ENCODE results near the gene SMARCD3.

SMARCD3 gene

DNA sequence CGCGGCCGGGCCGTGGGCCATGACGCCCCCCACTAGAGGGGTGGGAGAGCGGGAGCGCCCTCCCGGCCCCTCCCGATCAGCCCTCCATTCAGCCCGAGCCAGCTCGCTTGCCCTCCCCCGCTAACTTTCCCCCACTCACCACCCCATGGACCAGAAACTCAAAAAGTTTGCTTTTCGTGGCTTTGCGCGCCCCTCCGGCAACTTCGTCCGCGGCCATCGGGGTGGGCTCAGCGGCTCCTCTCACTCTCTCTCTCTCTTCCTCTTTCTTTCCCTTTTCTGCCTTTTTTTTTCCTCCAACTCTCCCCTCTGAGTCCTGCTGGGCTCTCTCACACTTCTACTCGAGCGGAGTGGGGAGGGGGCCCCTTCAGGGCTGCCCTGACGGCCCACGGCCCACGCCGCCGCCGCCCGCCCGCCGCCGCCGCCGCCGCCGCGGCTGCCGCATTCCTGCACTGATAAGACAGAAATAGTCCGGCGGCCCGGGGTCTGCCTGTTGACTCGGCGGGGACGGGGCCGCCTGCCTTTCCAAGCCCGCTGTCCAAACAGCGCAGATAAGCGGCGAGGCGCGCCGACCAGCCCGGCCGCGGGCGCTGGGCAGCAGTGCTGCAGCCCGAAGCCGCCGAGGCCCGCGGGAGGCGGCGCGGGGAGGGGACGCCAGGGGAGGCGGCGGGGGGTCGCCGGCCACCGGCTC lies at the start of gene SMARCD3:
TSS of gene SMARCD3 (minus strand) at position 349 of the 688 bp plus-strand sequence. CDS start at position 217, 132 bp downstream.
- Histone ChIP-seq H3K9ac (ENCODE audit: low read length in 5 of 5) (peak within 1 kb of the TSS; percentile 10 to 76 (median 59)), H3K9me3 (ENCODE audit: control insufficient read depth in 5 of 5, low read length in 5 of 5) (no peaks in the 10 kb centered on the region), H3K27me3 (ENCODE audit: control insufficient read depth in 5 of 5, insufficient read depth in 4 of 5, low read length in 5 of 5) (peaks cover 0 to 20% (median 11%) of the 10 kb centered on the region in 5 donors), H3K4me3 (ENCODE audit: low read depth in 1 of 5, low read length in 5 of 5) (peak within 1 kb of the TSS; percentile 59 to 68 (median 65)), H3K36me3 (ENCODE audit: control insufficient read depth in 5 of 5, insufficient read depth in 5 of 5, low read length in 5 of 5) (no peaks in the 10 kb centered on the region), H3K4me1 (ENCODE audit: control insufficient read depth in 5 of 5, insufficient read depth in 5 of 5, low read length in 5 of 5) (peaks cover 6 to 91% (median 78%) of the 10 kb centered on the region in 5 donors), H3K27ac (ENCODE audit: low read depth, low read length) (peak within 1 kb of the TSS; percentile 72)

GRCh38 chr7:151296202-151296992 lies 47.9 kb upstream of the SMARCD3 start:
- Histone ChIP-seq H3K27me3 (ENCODE audit: control insufficient read depth in 5 of 5, insufficient read depth in 4 of 5, low read length in 5 of 5) (peaks cover 0 to 8% (median 3%) of the 10 kb centered on the region in 5 donors), H3K4me3 (ENCODE audit: low read depth in 1 of 5, low read length in 5 of 5) (no peak overlapping the region), H3K4me1 (ENCODE audit: control insufficient read depth in 5 of 5, insufficient read depth in 5 of 5, low read length in 5 of 5) (no peaks in the 10 kb centered on the region), H3K9ac (ENCODE audit: low read length in 5 of 5) (no peak overlapping the region), H3K9me3 (ENCODE audit: control insufficient read depth in 5 of 5, low read length in 5 of 5) (no peaks in the 10 kb centered on the region), H3K27ac (ENCODE audit: low read depth, low read length) (no peak overlapping the region), H3K36me3 (ENCODE audit: control insufficient read depth in 5 of 5, insufficient read depth in 5 of 5, low read length in 5 of 5) (no peaks in the 10 kb centered on the region)

DNA sequence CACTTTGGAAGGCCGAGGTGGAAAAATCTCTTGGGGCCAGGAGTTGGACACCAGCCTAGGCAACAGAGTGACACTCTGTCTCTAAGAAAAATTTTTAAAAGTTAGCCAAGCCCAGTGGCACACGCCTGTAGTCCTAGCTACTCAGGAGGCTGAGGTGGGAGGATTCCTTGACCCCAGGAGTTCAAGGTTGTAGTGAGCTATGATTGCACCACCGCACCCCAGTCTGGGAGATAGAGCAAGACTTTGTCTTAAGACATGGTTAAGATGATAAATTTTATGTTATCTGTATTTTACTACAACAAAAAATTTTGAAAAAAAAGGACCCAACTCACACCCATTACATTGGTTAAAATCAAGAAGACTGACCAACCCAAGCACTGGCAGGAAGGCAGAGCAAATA lies 44.4 kb upstream of the SMARCD3 start:
- H3K4me1 ChIP-seq (ENCODE audit: control insufficient read depth in 5 of 5, insufficient read depth in 5 of 5, low read length in 5 of 5), result no peaks in the 10 kb centered on the region
- peaks cover 0 to 2% (median 0%) of the 10 kb centered on the region in 5 donors for H3K27me3 ChIP-seq (ENCODE audit: control insufficient read depth in 5 of 5, insufficient read depth in 4 of 5, low read length in 5 of 5)
- no peak overlapping the region for H3K27ac ChIP-seq (ENCODE audit: low read depth, low read length)
- H3K9ac ChIP-seq (ENCODE audit: low read length in 5 of 5), result no peak overlapping the region
- H3K4me3 ChIP-seq (ENCODE audit: low read depth in 1 of 5, low read length in 5 of 5), result no peak overlapping the region
- H3K36me3 ChIP-seq (ENCODE audit: control insufficient read depth in 5 of 5, insufficient read depth in 5 of 5, low read length in 5 of 5), result no peaks in the 10 kb centered on the region
- H3K9me3 ChIP-seq (ENCODE audit: control insufficient read depth in 5 of 5, low read length in 5 of 5), result no peaks in the 10 kb centered on the region

GRCh38 chr7:151291206-151291605 lies 42.7 kb upstream of the SMARCD3 start:
- Histone ChIP-seq H3K9ac (ENCODE audit: low read length in 5 of 5) (no peak overlapping the region), H3K4me1 (ENCODE audit: control insufficient read depth in 5 of 5, insufficient read depth in 5 of 5, low read length in 5 of 5) (no peaks in the 10 kb centered on the region), H3K27me3 (ENCODE audit: control insufficient read depth in 5 of 5, insufficient read depth in 4 of 5, low read length in 5 of 5) (peaks cover 0 to 2% (median 0%) of the 10 kb centered on the region in 5 donors), H3K27ac (ENCODE audit: low read depth, low read length) (no peak overlapping the region), H3K36me3 (ENCODE audit: control insufficient read depth in 5 of 5, insufficient read depth in 5 of 5, low read length in 5 of 5) (no peaks in the 10 kb centered on the region), H3K9me3 (ENCODE audit: control insufficient read depth in 5 of 5, low read length in 5 of 5) (no peaks in the 10 kb centered on the region), H3K4me3 (ENCODE audit: low read depth in 1 of 5, low read length in 5 of 5) (no peak overlapping the region)

- no peak overlapping the region for H3K4me3 ChIP-seq (ENCODE audit: low read depth in 1 of 5, low read length in 5 of 5)
- H3K9me3 ChIP-seq (ENCODE audit: control insufficient read depth in 5 of 5, low read length in 5 of 5), result no peaks in the 10 kb centered on the region
- no peak overlapping the region for H3K27ac ChIP-seq (ENCODE audit: low read depth, low read length)
- H3K9ac ChIP-seq (ENCODE audit: low read length in 5 of 5), result no peak overlapping the region
- H3K4me1 ChIP-seq (ENCODE audit: control insufficient read depth in 5 of 5, insufficient read depth in 5 of 5, low read length in 5 of 5), result no peaks in the 10 kb centered on the region
- H3K36me3 ChIP-seq (ENCODE audit: control insufficient read depth in 5 of 5, insufficient read depth in 5 of 5, low read length in 5 of 5), result no peaks in the 10 kb centered on the region
- H3K27me3 ChIP-seq (ENCODE audit: control insufficient read depth in 5 of 5, insufficient read depth in 4 of 5, low read length in 5 of 5), result peaks cover 0 to 2% (median 0%) of the 10 kb centered on the region in 5 donors
These were observed 41.9 kb upstream of the SMARCD3 start for GRCh38 chr7:151290355-151290760.

- no peak overlapping the region for H3K4me3 ChIP-seq (ENCODE audit: low read depth in 1 of 5, low read length in 5 of 5)
These were observed 41.4 kb upstream of the SMARCD3 start for GRCh38 chr7:151289891-151290290.

GRCh38 chr7:151286148-151286547 lies 37.7 kb upstream of the SMARCD3 start:
- H3K9ac ChIP-seq (ENCODE audit: low read length in 5 of 5), result no peak overlapping the region
- no peak overlapping the region for H3K27ac ChIP-seq (ENCODE audit: low read depth, low read length)
- H3K36me3 ChIP-seq (ENCODE audit: control insufficient read depth in 5 of 5, insufficient read depth in 5 of 5, low read length in 5 of 5), result no peaks in the 10 kb centered on the region
- H3K4me3 ChIP-seq (ENCODE audit: low read depth in 1 of 5, low read length in 5 of 5), result no peak overlapping the region
- H3K9me3 ChIP-seq (ENCODE audit: control insufficient read depth in 5 of 5, low read length in 5 of 5), result no peaks in the 10 kb centered on the region
- H3K4me1 ChIP-seq (ENCODE audit: control insufficient read depth in 5 of 5, insufficient read depth in 5 of 5, low read length in 5 of 5), result no peaks in the 10 kb centered on the region
- H3K27me3 ChIP-seq (ENCODE audit: control insufficient read depth in 5 of 5, insufficient read depth in 4 of 5, low read length in 5 of 5), result peaks cover 0 to 10% (median 5%) of the 10 kb centered on the region in 5 donors

More at GRCh38 chr7:151289891-151290290, 41.4 kb upstream of the SMARCD3 start:
- Histone ChIP-seq H3K36me3 (ENCODE audit: control insufficient read depth in 5 of 5, insufficient read depth in 5 of 5, low read length in 5 of 5) (no peaks in the 10 kb centered on the region), H3K27ac (ENCODE audit: low read depth, low read length) (no peak overlapping the region), H3K9ac (ENCODE audit: low read length in 5 of 5) (no peak overlapping the region), H3K9me3 (ENCODE audit: control insufficient read depth in 5 of 5, low read length in 5 of 5) (no peaks in the 10 kb centered on the region), H3K27me3 (ENCODE audit: control insufficient read depth in 5 of 5, insufficient read depth in 4 of 5, low read length in 5 of 5) (peaks cover 0 to 2% (median 0%) of the 10 kb centered on the region in 5 donors), H3K4me1 (ENCODE audit: control insufficient read depth in 5 of 5, insufficient read depth in 5 of 5, low read length in 5 of 5) (no peaks in the 10 kb centered on the region)

GRCh38 chr7:151283302-151283701 lies 34.8 kb upstream of the SMARCD3 start:
- Histone ChIP-seq H3K4me3 (ENCODE audit: low read depth in 1 of 5, low read length in 5 of 5) (no peak overlapping the region), H3K36me3 (ENCODE audit: control insufficient read depth in 5 of 5, insufficient read depth in 5 of 5, low read length in 5 of 5) (no peaks in the 10 kb centered on the region), H3K4me1 (ENCODE audit: control insufficient read depth in 5 of 5, insufficient read depth in 5 of 5, low read length in 5 of 5) (no peaks in the 10 kb centered on the region), H3K27me3 (ENCODE audit: control insufficient read depth in 5 of 5, insufficient read depth in 4 of 5, low read length in 5 of 5) (peaks cover 0 to 30% (median 16%) of the 10 kb centered on the region in 5 donors), H3K9ac (ENCODE audit: low read length in 5 of 5) (no peak overlapping the region), H3K9me3 (ENCODE audit: control insufficient read depth in 5 of 5, low read length in 5 of 5) (no peaks in the 10 kb centered on the region), H3K27ac (ENCODE audit: low read depth, low read length) (no peak overlapping the region)

DNA sequence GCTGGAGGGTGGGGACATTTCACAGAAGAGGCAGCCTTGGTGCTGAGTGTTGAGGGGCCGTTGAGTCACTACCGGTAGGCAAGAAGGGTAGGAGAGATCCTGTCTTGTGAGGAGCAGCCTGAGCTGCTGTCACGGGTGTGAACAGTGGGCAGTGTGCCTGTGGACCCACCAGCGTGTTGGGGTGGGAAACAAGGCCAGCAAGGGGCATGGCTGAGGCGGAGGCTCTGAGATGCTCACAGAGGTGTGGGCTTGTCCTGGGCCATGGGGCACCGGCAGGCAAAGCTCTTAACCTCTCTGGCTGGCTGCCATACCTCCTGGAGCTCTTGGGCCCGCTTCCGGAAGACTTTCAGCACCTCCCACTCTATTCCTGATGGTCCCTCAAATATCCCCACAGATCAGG lies 33.6 kb upstream of the SMARCD3 start:
- no peak overlapping the region for H3K4me3 ChIP-seq (ENCODE audit: low read depth in 1 of 5, low read length in 5 of 5)
- H3K27ac ChIP-seq (ENCODE audit: low read depth, low read length), result no peak overlapping the region
- peaks cover 4 to 35% (median 18%) of the 10 kb centered on the region in 5 donors for H3K27me3 ChIP-seq (ENCODE audit: control insufficient read depth in 5 of 5, insufficient read depth in 4 of 5, low read length in 5 of 5)
- H3K9ac ChIP-seq (ENCODE audit: low read length in 5 of 5), result no peak overlapping the region
- H3K9me3 ChIP-seq (ENCODE audit: control insufficient read depth in 5 of 5, low read length in 5 of 5), result no peaks in the 10 kb centered on the region
- no peaks in the 10 kb centered on the region for H3K36me3 ChIP-seq (ENCODE audit: control insufficient read depth in 5 of 5, insufficient read depth in 5 of 5, low read length in 5 of 5)
- peaks cover 0 to 5% (median 4%) of the 10 kb centered on the region in 5 donors for H3K4me1 ChIP-seq (ENCODE audit: control insufficient read depth in 5 of 5, insufficient read depth in 5 of 5, low read length in 5 of 5)

- H3K27me3 ChIP-seq (ENCODE audit: control insufficient read depth in 5 of 5, insufficient read depth in 4 of 5, low read length in 5 of 5), result peaks cover 4 to 36% (median 19%) of the 10 kb centered on the region in 5 donors
- H3K9ac ChIP-seq (ENCODE audit: low read length in 5 of 5), result no peak overlapping the region
- H3K4me1 ChIP-seq (ENCODE audit: control insufficient read depth in 5 of 5, insufficient read depth in 5 of 5, low read length in 5 of 5), result peaks cover 0 to 6% (median 5%) of the 10 kb centered on the region in 5 donors
- no peak overlapping the region for H3K27ac ChIP-seq (ENCODE audit: low read depth, low read length)
- no peaks in the 10 kb centered on the region for H3K9me3 ChIP-seq (ENCODE audit: control insufficient read depth in 5 of 5, low read length in 5 of 5)
- no peak overlapping the region for H3K4me3 ChIP-seq (ENCODE audit: low read depth in 1 of 5, low read length in 5 of 5)
- no peaks in the 10 kb centered on the region for H3K36me3 ChIP-seq (ENCODE audit: control insufficient read depth in 5 of 5, insufficient read depth in 5 of 5, low read length in 5 of 5)
These were observed 33.2 kb upstream of the SMARCD3 start for GRCh38 chr7:151281686-151282085.
